GM21528 (cell line): Measurements from ENCODE around the gene TRMT112.

Experiments used
- ATAC-seq: cut with Tn5 transposase; IDR thresholded peaks from one replicate; pipeline ENCODE4 v1.9.1; 2021; ENCODE audit warnings: mild to moderate bottlenecking, moderate library complexity; ENCODE audit not compliant: unreplicated experiment, low FRiP score

TRMT112 gene

DNA sequence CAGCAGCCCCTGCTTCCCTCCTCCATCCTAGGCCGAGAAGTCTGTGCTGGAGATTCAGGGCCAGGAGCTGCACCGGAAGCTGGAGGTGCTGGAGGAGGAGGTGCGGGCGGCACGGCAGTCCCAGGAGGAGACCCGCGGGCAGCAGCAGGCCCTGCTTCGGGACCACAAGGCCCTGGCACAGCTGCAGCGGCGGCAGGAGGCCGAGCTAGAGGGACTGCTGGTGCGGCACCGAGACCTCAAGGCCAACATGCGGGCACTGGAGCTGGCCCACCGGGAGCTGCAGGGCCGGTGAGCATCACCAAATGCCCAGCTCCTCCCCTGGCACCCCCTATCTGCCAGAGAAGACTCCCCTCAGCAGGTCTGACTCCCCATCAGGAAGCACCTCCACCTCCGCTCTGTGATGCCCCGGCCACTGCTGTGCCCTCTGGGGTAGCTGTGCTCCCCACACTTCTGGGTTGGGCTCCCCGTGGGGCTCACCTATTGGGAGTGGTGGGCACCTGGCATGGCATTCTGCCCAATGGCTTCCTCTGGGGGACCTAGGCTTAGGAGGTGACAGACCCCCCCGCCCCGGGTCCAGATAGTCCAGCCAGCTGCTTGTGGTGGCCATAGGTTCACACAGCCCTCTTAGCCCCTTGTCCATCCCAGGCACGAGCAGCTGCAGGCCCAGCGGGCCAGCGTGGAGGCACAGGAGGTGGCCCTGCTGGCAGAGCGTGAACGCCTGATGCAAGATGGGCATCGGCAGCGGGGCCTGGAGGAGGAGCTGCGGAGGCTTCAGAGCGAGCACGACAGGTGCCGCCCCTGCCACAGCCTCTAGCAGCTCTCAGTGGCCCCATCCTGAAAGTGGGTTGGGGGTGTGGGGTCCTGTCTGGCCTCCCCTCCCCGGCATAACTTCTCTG, 35.0 kb upstream of the TRMT112 start:
- no peak for ATAC-seq

DNA sequence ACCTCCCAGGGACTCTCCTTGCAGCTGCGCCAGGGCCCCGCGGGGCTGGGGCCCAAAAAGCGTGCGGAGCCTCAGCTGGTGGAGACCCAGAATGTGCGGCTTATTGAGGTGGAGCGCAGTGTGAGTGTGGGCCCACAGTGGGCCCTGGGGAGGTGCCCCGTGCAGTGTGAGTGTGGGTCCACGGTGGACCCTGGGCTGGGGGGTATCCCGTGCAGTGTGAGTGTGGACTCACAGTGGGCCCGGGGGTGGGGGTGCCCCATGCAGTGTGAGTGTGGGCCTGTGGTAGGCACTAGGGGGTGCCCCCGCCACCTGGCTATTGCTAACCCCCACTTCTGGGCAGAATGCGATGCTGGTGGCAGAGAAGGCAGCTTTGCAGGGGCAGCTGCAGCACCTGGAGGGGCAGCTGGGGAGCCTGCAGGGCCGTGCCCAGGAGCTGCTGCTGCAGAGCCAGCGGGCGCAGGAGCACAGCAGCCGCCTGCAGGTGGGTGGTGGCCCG, 33.8 kb upstream of the TRMT112 start:
- ATAC-seq: no peak

DNA sequence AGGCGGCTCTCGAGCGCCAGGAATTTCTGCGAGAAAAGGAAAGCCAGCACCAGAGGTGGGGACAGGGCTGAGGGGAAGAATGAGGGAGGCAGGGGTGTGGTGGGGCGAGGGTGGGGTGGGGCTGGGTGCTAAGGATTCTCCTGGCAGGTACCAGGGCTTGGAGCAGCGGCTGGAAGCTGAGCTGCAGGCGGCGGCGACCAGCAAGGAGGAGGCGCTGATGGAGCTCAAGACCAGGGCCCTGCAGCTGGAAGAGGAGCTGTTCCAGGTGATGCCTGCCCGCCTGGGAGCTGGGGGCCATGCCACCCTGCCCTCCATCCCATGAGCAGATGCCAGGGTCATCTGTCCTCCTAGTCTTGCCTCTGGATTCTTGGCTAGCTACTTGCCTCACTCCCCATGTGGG, 32.0 kb upstream of the TRMT112 start:
- ATAC-seq: no peak

DNA sequence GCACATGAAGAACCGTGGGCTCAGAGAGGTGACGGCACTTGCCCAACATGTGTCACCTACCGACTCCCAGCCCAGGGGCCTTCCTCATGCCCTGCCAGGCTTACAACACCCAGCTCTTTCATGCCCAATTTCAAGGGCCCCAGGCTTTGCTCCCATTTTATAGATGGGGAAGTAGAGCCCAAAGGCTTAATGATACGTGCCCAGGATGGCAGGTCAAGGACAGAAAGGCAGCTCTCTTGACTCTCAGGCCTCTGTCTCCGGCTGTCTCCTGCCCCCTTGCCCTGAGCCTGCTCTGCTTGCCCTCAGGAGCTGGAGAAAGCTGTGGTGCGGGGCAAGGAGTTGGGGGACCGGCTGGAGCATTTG, 31.6 kb upstream of the TRMT112 start:
- no peak for ATAC-seq

DNA sequence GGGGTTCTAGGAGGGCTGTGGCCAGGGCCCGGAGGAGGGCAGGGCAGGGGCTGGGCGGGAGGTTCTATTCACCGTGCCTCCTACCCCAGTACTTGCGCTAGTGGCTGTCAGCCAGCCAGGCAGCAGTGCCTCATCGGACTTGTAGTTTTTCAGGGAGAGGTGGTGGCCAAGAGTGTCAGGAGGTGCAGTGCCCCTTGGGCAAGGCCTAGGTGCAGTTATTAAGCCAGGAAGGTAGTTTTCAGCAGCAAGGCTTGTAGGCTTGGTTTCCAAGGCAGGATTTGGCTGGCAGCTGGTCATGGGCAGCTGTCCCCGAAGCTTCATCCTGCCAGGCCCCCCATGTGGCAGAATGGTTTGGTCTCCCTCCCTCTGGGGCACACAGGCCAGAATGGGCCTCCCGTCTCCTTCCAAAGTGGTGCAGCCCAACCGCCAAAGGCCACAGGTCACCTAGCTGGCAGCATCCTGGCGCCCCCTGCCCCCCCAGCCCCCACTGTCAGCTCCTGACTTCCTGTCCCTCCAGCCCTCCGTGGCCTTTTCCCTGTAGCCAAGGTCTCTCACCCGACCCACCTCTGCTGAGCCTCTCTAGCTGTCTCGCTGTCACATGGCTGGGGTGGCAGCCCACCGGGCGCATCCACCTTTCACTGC, 31.1 kb upstream of the TRMT112 start:
- ATAC-seq: no peak

DNA sequence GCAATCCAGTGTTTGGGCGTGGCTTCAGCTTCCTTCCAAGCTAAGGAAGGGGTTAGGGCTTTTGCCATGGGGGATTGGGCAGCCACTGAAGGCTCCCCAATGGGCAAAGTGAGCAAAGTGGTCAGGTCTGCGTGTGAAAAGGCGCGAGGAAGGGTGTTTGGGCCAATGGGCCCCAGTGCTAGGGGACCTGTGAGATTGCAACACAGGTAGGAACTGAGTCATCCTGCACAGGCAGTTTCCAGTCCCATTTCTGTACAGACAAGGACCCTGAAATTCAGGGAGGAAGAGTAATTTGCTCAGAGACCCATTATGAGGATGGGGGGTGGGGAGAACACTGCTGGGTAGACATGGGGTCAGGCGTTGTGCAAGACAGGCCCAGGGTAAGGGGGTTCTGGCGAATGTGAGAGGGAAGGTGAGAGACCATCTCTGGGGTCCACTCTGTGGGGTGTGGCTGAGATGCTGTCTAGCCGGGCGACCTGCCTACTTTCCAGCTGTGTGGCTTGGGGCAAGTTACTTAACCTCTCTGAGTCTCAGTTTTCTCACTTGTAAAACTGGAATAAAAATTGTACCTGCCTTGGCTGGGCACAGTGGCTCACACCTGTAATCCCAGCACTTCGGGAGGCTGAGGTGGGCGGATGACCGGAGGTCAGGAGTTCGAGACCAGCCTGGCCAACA, 30.0 kb upstream of the TRMT112 start:
- no peak for ATAC-seq

DNA sequence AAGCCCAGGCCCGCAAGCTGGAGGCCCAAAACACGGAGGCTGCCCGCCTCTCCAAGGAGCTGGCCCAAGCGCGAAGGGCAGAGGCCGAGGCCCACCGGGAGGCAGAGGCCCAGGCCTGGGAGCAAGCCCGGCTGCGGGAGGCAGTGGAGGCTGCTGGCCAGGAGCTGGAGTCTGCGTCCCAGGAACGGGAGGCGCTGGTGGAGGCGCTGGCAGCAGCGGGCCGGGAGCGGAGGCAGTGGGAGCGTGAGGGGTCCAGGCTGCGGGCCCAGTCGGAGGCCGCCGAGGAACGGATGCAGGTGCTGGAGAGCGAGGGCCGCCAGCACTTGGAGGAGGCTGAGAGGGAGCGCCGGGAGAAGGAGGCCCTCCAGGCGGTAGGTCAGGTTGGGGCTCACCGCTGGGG, 27.4 kb upstream of the TRMT112 start:
- no peak for ATAC-seq

DNA sequence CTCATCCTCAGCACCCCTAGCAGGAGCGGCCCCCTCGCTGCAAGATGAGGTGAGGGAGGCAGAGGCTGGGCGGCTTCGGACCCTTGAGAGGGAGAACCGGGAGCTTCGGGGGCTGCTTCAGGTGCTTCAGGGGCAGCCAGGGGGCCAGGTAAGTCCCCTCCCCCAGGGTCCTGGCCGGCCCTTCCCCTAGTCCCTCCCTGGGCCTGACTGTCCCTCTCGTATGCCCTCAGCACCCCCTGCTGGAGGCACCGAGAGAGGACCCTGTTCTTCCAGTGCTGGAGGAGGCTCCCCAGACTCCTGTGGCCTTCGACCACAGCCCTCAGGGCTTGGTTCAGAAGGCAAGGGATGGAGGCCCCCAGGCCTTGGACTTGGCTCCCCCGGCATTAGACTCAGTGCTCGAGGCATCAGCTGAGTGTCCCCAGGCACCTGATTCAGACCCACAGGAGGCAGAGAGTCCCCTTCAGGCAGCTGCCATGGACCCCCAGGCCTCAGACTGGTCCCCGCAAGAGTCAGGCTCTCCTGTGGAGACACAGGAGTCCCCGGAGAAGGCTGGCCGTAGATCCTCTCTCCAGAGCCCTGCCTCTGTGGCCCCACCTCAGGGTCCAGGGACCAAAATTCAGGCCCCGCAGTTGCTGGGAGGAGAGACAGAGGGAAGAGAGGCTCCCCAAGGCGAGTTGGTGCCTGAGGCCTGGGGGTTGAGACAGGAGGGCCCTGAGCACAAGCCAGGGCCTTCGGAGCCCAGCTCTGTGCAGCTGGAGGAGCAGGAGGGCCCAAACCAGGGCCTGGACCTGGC, 26.6 kb upstream of the TRMT112 start:
- no peak for ATAC-seq

DNA sequence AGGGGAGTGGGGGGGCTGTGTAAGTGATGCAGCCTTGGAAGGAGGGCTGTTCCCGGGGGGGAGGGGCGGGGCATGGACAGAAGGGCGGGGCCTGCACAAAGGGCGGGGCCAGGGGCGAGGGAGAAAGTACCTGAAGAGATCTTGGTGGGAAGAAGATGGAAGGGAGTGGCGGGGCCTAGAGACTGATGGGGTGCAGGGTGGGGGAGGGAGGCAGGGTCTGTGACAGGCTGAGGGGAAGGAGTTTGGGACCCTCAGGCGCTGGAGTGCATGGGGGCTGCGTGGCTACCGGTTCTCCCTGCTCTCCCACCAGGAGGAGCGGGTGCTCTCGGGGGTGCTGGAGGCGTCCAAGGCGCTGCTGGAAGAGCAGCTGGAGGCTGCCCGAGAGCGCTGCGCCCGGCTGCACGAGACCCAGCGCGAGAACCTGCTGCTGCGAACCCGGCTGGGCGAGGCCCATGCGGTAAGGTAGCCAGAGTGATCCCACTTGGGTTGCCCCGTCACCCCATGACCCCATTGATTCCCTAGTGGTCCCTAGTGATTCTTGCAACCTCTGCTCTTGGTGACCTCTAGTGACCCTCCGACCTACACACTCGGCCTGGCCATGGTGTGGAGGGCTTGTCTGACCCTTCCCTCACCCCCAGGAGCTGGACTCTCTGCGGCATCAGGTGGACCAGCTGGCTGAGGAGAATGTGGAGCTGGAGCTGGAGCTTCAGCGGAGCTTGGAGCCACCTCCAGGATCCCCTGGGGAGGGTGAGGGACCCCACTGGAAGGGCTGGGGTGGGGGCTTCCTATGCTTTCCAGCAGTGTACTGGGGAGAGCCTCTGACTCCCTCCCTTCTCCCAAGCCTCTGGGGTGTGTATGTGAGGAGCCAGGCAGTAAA, 25.7 kb upstream of the TRMT112 start:
- ATAC-seq: no peak

DNA sequence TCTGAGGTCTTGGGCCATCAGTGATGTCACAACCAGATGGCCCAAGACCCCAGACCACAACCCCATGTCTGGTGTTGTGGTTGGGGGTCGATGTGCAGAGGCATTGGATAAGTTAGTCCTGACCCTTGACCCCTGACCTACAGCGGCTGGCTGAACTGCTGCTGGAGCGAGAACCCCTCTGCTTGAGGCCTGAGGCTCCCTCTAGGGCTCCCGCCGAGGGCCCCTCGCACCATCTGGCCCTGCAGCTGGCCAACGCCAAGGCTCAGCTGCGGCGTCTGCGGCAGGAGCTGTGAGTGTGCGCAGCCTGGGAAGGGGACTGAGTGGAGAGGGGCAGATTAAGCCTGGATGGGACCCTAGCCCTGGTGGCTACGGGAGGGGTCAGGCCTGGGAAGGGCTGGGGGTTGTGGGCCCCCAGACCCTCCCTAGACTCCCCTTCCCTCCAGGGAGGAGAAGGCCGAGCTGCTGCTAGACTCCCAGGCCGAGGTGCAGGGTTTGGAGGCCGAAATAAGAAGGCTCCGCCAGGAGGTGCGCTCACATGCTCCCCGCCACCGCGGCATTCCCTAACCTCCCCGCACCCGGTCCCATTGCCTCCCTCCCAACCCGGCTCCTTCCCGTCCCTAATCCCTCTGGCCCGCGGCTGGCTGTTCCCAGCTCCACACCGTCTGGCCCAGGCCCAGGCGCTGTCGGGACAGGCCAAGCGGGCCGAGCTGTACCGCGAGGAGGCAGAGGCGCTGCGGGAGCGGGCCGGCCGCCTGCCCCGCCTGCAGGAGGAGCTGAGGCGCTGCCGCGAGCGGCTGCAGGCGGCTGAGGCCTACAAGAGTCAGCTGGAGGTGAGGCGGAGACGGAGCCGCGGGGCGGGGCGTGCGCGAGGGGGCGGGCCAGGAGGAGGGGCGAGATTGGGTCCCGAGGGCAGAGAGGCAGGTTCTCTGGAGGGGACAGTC, 24.8 kb upstream of the TRMT112 start:
- no peak for ATAC-seq

DNA sequence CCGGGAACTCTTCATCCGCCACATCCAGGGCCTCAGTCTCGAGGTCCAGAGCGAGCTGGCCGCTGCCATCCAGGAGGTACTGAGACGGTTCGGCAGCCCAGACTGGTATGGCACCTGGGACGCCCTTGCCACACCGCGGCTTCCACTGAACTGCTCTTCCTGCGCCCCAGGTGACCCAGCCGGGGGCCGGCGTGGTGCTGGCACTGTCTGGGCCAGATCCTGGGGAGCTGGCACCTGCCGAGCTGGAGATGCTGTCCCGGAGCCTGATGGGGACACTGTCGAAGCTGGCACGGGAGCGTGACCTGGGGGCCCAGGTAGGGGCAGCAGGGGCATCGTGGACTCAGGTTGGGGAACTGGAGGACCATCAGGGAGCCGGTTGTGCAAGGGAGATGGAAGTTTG, 24.1 kb upstream of the TRMT112 start:
- ATAC-seq: no peak

DNA sequence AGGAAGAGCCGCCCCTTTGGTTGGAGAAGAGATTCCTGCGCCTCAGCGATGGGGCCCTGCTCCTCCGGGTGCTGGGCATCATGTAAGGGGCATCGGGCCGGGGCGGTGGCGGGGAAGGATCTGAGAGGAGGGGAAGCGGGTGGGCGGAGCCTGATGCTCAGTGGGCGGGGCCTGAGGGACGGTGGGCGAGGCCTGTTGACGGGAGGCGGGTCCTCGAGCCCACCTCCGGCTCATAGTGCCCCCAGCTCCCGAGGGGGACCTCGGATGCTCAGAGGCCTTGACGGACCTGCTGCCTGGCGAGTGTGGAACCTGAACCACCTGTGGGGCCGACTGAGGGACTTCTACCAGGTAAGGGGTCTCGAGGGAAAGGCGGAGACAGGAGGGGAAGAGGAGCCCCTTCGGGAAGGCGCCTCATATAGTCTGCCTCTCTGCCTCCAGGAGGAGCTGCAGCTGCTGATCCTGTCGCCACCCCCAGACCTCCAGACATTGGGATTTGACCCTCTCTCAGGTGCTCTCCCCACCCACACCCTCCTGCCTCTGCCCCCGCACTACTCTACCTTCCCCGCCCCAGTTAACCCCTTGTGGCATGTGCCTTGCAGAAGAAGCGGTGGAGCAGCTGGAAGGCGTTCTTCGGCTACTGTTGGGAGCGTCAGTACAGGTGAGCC, 23.4 kb upstream of the TRMT112 start:
- ATAC-seq: peak; percentile 32

DNA sequence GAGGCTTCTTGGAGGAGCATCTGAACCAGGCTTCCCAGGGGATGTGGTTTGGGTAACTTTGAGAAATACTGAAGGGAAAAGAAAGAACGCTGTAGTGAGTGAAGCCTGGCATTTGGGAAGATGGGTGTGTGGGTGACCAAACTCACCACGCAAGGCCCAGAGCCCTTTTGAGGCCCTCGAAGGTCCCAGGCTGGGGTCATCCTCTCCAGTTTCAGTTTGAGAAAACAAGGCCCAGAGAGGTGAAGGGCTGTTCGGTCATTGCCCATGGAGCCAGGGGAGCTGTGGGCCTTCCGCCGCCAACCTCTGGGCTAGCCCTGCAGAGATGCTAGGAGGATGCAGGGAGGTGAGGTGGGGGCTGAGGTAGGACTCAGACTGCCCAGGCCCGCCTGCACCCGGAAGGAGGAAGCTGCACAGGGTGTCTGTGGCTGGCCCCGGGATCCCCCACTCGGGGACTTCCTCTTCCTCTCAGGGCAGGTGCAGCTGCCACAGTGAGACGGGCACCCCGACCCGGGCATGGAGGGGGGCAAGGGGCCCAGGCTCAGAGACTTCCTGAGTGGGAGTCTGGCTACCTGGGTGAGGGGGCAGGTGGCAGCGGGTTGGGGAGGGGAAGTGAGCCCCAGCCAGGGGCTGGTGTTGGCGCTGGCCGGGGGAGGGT, 22.5 kb upstream of the TRMT112 start, which contains the start of gene CCDC88B:
TSS of gene CCDC88B (plus strand) at position 451 of the 655 bp plus-strand sequence. CDS start at position 514, 63 bp downstream.
- ATAC-seq: peak; percentile 63

DNA sequence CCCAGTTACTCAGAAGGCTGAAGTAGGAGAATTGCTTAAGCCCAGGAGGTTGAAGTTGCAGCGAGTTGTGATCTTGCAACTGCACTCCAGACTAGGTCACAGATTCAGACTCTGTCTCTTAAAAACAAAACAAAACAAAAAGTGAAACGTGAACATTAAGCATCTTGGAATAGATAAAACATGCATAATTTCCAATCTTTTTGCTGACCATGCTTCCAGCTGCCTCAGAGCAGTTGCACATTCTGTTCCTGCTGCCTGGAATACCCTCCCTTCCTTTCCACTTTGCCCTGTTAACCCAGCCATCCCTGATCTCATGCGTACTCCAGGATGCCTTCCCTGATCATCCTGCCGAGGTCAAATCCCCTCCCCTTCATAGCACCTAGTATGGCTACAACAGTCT, 21.9 kb upstream of the TRMT112 start:
- no peak for ATAC-seq

DNA sequence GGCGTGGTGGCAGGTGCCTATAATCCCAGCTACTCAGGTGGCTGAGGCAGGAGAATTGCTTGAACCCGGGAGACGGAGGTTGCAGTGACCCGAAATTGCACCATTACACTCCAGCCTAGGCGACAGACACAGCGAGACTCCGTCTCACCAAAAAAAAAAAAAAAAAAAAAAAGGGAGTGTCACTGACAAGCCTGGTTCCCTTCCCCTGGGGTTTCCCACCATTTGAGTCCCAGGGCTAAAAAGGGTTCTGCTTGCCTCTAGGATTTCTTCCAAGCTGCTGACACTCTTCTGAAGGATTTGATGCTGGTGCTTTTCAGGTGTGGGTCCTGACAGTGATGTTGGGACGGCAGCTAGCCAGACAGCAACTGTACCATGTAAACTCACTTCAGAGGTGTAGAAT, 21.4 kb upstream of the TRMT112 start:
- ATAC-seq: no peak

DNA sequence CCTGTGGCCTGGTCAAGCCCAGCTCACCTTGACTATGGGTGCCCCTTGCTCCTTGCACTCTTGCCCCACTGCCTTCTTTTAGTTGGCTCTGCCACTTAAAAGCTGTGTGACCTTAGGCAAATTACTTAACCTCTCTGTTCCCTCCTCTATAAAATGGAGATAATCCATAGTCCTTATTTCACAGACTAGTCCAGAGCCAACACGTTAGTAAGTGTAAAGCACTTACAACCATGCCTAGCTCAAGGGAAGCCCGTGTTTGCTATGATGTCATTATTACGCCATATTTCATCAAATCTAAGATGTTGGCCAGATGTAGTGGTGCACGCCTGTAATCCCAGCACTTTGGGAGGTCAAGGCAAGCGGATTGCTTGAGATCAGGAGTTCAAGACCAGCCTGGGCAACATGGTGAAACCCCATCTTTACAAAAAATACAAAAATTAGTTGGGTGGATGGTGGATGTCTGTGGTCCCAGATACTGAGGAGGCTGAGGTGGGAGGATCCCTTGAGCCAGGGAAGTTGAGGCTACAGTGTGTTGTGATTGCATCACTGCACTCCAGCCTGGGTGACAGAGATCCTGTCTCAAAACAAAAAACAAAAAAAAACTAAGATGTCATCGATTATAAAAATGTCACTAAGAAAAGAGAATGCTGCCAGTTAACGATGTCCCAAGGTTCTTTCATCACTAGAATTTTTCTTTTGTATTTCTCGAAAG, 20.3 kb upstream of the TRMT112 start:
- ATAC-seq: no peak
